Activated CD4-positive, alpha-beta T cell treated with anti-CD3 and anti-CD28 coated beads, Interleukin-2, Interleukin-4, amounts not matched to agents 100 ng/mL and 50 ng/mL, durations not matched to agents 16 hours and 8 hours (primary cell): Measurements from ENCODE around the gene EXOC4.

Experiments used
- DNase-seq: peaks from one replicate; pipeline ENCODE4 v3.0.0-alpha.2; 2020; ENCODE audit warnings: low spot score

The EXOC4 gene

GRCh38 chr7:133364959-133365690, 112.2 kb downstream of the EXOC4 start:
- no peak for DNase-seq

- DNase-seq = no peak
Observed at GRCh38 chr7:133365917-133366316, 113.0 kb downstream of the EXOC4 start.

GRCh38 chr7:133367561-133367960, 114.7 kb downstream of the EXOC4 start:
- no peak for DNase-seq

GRCh38 chr7:133369130-133369529, 116.3 kb downstream of the EXOC4 start:
- no peak for DNase-seq

- DNase-seq = no peak
Observed at GRCh38 chr7:133371616-133372015, 118.7 kb downstream of the EXOC4 start.

- no peak for DNase-seq
Observed at GRCh38 chr7:133372337-133372736, 119.5 kb downstream of the EXOC4 start.

GRCh38 chr7:133376514-133376913, 123.6 kb downstream of the EXOC4 start:
- DNase-seq = no peak

- DNase-seq = no peak
Observed at GRCh38 chr7:133381965-133382364, 129.1 kb downstream of the EXOC4 start.

- DNase-seq = no peak
Observed at GRCh38 chr7:133382775-133383559, 130.1 kb downstream of the EXOC4 start.

GRCh38 chr7:133386205-133386604, 133.3 kb downstream of the EXOC4 start:
- DNase-seq = no peak

GRCh38 chr7:133389727-133390126, 136.8 kb downstream of the EXOC4 start:
- no peak for DNase-seq

GRCh38 chr7:133391206-133391605, 138.3 kb downstream of the EXOC4 start:
- DNase-seq = no peak

- no peak for DNase-seq
Observed at GRCh38 chr7:133394369-133394768, 141.5 kb downstream of the EXOC4 start.

GRCh38 chr7:133395551-133395950, 142.7 kb downstream of the EXOC4 start:
- no peak for DNase-seq

- no peak for DNase-seq
Observed at GRCh38 chr7:133398506-133398905, 145.6 kb downstream of the EXOC4 start.

GRCh38 chr7:133401225-133401624, 148.3 kb downstream of the EXOC4 start:
- DNase-seq = no peak

- DNase-seq = no peak
Observed at GRCh38 chr7:133408212-133408611, 155.3 kb downstream of the EXOC4 start.

- DNase-seq = no peak
Observed at GRCh38 chr7:133409421-133409820, 156.5 kb downstream of the EXOC4 start.

- DNase-seq = no peak
Observed at GRCh38 chr7:133409966-133410365, 157.1 kb downstream of the EXOC4 start.

- no peak for DNase-seq
Observed at GRCh38 chr7:133411395-133411794, 158.5 kb downstream of the EXOC4 start.

- DNase-seq = no peak
Observed at GRCh38 chr7:133412942-133413341, 160.1 kb downstream of the EXOC4 start.

GRCh38 chr7:133419041-133419440, 166.2 kb downstream of the EXOC4 start:
- DNase-seq = no peak

GRCh38 chr7:133423618-133424017, 170.7 kb downstream of the EXOC4 start:
- DNase-seq = no peak

- no peak for DNase-seq
Observed at GRCh38 chr7:133428326-133428725, 175.4 kb downstream of the EXOC4 start.
